HepG2 (cell line): Measurements from ENCODE around the gene ITPR1. TPM values are rescaled to one million over a fixed set of nuclear protein-coding genes. Genes with fewer than 3 reads are reported as not detected.

Experiments
- ATAC-seq: fragments of 200-7000 bp; cut with Tn5 transposase; 3 replicates; pipeline ENCODE4 v1.9.1; 2020; ENCODE audit warnings: mild to moderate bottlenecking, moderate library complexity
- BruUV-seq: library from RNA; stranded (reverse); fragments of 400-500 nt; replicated peaks from 2 replicates; lab custom pipeline; 2021; lab: Mats Ljungman, UMichigan
- CTCF ChIA-PET: fragments of 300-600 bp; formaldehyde crosslinking; extraction: SDS; loops from one replicate; lab custom pipeline; 2021; ENCODE audit warnings: low total read pairs, inconsistent platforms, low intra/inter-chr PET ratio; lab: Yijun Ruan, JAX
- POLR2A ChIA-PET: fragments of 350-600 bp; sonication (Branson Sonifier 250); formaldehyde crosslinking; loops from one replicate; lab custom pipeline; 2020; ENCODE audit warnings: antibody characterized with exemption, inconsistent platforms; lab: Yijun Ruan, JAX
- DNase-seq: peaks from one replicate; pipeline ENCODE4 v3.0.0-alpha.2; 2015; ENCODE audit warnings: low spot score
- FAIRE-seq: peaks from 3 replicates; lab custom pipeline; 2011; peaks lifted over from hg19 to GRCh38; lab: Jason Lieb, UNC
- H2AFZ ChIP-seq: one replicate; pipeline ENCODE4 v1.6.1; 2011; ENCODE audit warnings: low read length, inconsistent platforms
- H3K27ac ChIP-seq: fragments of 300-600 bp; 3 replicates; pipeline ENCODE4 v1.8.0; 2011; ENCODE audit warnings: mixed run types, mild to moderate bottlenecking, mixed read lengths, low read length, inconsistent platforms; ENCODE audit not compliant: insufficient read depth; ENCODE audit errors: extremely low read length
- H3K27me3 ChIP-seq, 2 experiments: fragments of 200-600 bp in 1 of 2; 2 replicates in 1 of 2; 3 replicates in 1 of 2; pipeline versions ENCODE4 v1.6.0 to v1.8.0; 2011; ENCODE audit warnings: low read length in 2 of 2, mild to moderate bottlenecking in 2 of 2, moderate library complexity in 2 of 2, inconsistent platforms in 1 of 2; ENCODE audit not compliant: insufficient read depth in 2 of 2, control insufficient read depth in 1 of 2
- H3K36me3 ChIP-seq, 2 experiments: fragments of 200-600 bp in 1 of 2; replicated peaks in 1 of 2; 2 replicates in 1 of 2; 3 replicates in 1 of 2; pipeline versions ENCODE4 v1.5.1 to v1.8.0; 2011; ENCODE audit warnings: low read length in 2 of 2, inconsistent platforms in 1 of 2; ENCODE audit not compliant: insufficient read depth in 2 of 2, control insufficient read depth in 1 of 2
- H3K4me1 ChIP-seq: 2 replicates; pipeline ENCODE4 v1.5.1; 2012; ENCODE audit warnings: low read length, inconsistent platforms; ENCODE audit not compliant: insufficient read depth
- H3K4me2 ChIP-seq: 2 replicates; pipeline ENCODE4 v1.6.0; 2011; ENCODE audit warnings: low read depth, low read length, inconsistent platforms
- H3K4me3 ChIP-seq, 3 experiments: fragments of 200-600 bp in 1 of 3; sonication (generic), shearing (Covaris generic) in 1 of 3; replicated peaks in 1 of 3; 2 replicates each; pipeline ENCODE4 v1.5.1; 2011 to 2016; ENCODE audit warnings: low read length in 3 of 3, inconsistent platforms in 2 of 3, low read depth in 2 of 3, mild to moderate bottlenecking in 2 of 3, control low read depth in 1 of 3, mixed read lengths in 1 of 3; ENCODE audit not compliant: insufficient read depth in 1 of 3
- H3K79me2 ChIP-seq: one replicate; pipeline ENCODE4 v1.6.1; 2011; ENCODE audit warnings: low read length, inconsistent platforms; ENCODE audit not compliant: insufficient read depth
- H3K9ac ChIP-seq: 2 replicates; pipeline ENCODE4 v1.6.0; 2011; ENCODE audit warnings: mild to moderate bottlenecking, low read depth, low read length, inconsistent platforms; ENCODE audit not compliant: insufficient read depth
- H3K9me3 ChIP-seq: 2 replicates; pipeline ENCODE4 v1.5.1; 2012; ENCODE audit warnings: mild to moderate bottlenecking, low read length
- H4K20me1 ChIP-seq: 2 replicates; pipeline ENCODE4 v1.6.0; 2011; ENCODE audit warnings: inconsistent platforms, mild to moderate bottlenecking, low read length, moderate library complexity; ENCODE audit not compliant: insufficient read depth
- AHR ChIP-seq: IDR thresholded peaks from 2 replicates; pipeline ENCODE4 v1.6.1; 2018; ENCODE audit warnings: missing genetic modification reagents, missing compliant biosample characterization
- FOSL1 ChIP-seq: sonication (generic); formaldehyde crosslinking; IDR thresholded peaks from 2 replicates; pipeline ENCODE4 v1.9.0; 2021; ENCODE audit warnings: missing genetic modification reagents, borderline replicate concordance
- HHEX ChIP-seq: IDR thresholded peaks from 2 replicates; pipeline ENCODE4 v1.6.1; 2016; ENCODE audit warnings: control low read depth
- HOXA9 ChIP-seq: sonication (generic); formaldehyde crosslinking; IDR thresholded peaks from 2 replicates; pipeline ENCODE4 v1.8.1; 2022; ENCODE audit warnings: missing genetic modification reagents, mild to moderate bottlenecking, moderate library complexity, borderline replicate concordance
- HOXD1 ChIP-seq: sonication (generic); formaldehyde crosslinking; IDR thresholded peaks from 2 replicates; pipeline ENCODE4 v1.5.0; 2020; ENCODE audit warnings: missing genetic modification reagents
- IRF1 ChIP-seq: sonication (generic); formaldehyde crosslinking; IDR thresholded peaks from 2 replicates; pipeline ENCODE4 v1.4.0; 2020; ENCODE audit warnings: low read depth, mild to moderate bottlenecking, missing genetic modification reagents
- IRX3 ChIP-seq: sonication (generic); formaldehyde crosslinking; IDR thresholded peaks from 2 replicates; pipeline ENCODE4 v1.8.1; 2023; ENCODE audit warnings: mild to moderate bottlenecking, low read depth, missing genetic modification reagents, borderline replicate concordance
- LRRFIP1 ChIP-seq: sonication (generic); formaldehyde crosslinking; conservative IDR thresholded peaks from 2 replicates; pipeline ENCODE4 v1.4.0; 2020; ENCODE audit warnings: missing genetic modification reagents
- MATR3 ChIP-seq: sonication (generic); formaldehyde crosslinking; IDR thresholded peaks from 2 replicates; pipeline ENCODE4 v1.4.0; 2020; ENCODE audit warnings: missing genetic modification reagents
- NFKB2 ChIP-seq: sonication (generic); formaldehyde crosslinking; IDR thresholded peaks from 2 replicates; pipeline ENCODE4 v1.4.0; 2020; ENCODE audit warnings: missing genetic modification reagents, borderline replicate concordance
- RARA ChIP-seq: IDR thresholded peaks from 2 replicates; pipeline ENCODE4 v1.6.1; 2016; ENCODE audit warnings: missing genetic modification reagents, missing compliant biosample characterization
- TAF1 ChIP-seq: sonication (generic); formaldehyde crosslinking; IDR thresholded peaks from 2 replicates; pipeline ENCODE4 v1.4.0; 2020; ENCODE audit warnings: missing genetic modification reagents
- TBX2 ChIP-seq: sonication (generic); formaldehyde crosslinking; IDR thresholded peaks from 2 replicates; pipeline ENCODE4 v1.5.0; 2020; ENCODE audit warnings: missing genetic modification reagents, mild to moderate bottlenecking, borderline replicate concordance
- YEATS2 ChIP-seq: sonication (generic); formaldehyde crosslinking; IDR thresholded peaks from 2 replicates; pipeline ENCODE4 v1.4.0; 2020; ENCODE audit warnings: missing genetic modification reagents, borderline replicate concordance
- ZFP1 ChIP-seq: IDR thresholded peaks from 2 replicates; pipeline ENCODE4 v1.6.1; 2016
- ZFP36 ChIP-seq: fragments of 150-350 bp; IDR thresholded peaks from 2 replicates; pipeline ENCODE4 v1.6.1; 2018; ENCODE audit warnings: borderline replicate concordance, low read length, low read depth; ENCODE audit not compliant: partially characterized antibody
- ZNF205 ChIP-seq: IDR thresholded peaks from 2 replicates; pipeline ENCODE4 v1.6.1; 2018; ENCODE audit warnings: missing biosample characterization, missing genetic modification reagents
- ZNF414 ChIP-seq: sonication (generic); formaldehyde crosslinking; IDR thresholded peaks from 2 replicates; pipeline ENCODE4 v1.5.0; 2020; ENCODE audit warnings: missing genetic modification reagents
- ZNF788 ChIP-seq: sonication (generic); formaldehyde crosslinking; IDR thresholded peaks from 2 replicates; pipeline ENCODE4 v1.5.0; 2020; ENCODE audit warnings: mild to moderate bottlenecking, missing genetic modification reagents, borderline replicate concordance
- ZSCAN21 ChIP-seq: sonication (generic); formaldehyde crosslinking; IDR thresholded peaks from 2 replicates; pipeline ENCODE4 v1.8.0; 2022; ENCODE audit warnings: mild to moderate bottlenecking, missing genetic modification reagents, moderate library complexity, borderline replicate concordance
- WGBS: methylation state at CpG from one replicate; pipeline ENCODE4 v1.1.6; 2017; ENCODE audit warnings: low lambda C conversion rate; 5-methylcytosine and 5-hydroxymethylcytosine counted together
- in situ Hi-C: cut with HindIII; loops from 2 replicates; pipeline ENCODE4 v1.10.0; 2017; ENCODE audit warnings: low pct_unique_long_range_greater_than_20kb; ENCODE audit not compliant: extremely low pct_ligation_motif_present
- intact Hi-C: fragments of 100-400 bp; cut with micrococcal nuclease; formaldehyde crosslinking; loops from one replicate; pipeline ENCODE4 v1.10.0; 2022; ENCODE audit not compliant: unreplicated experiment
- polyA plus RNA-seq, 8 experiments: library from polyadenylated mRNA; depleted of rRNA in 3 of 8; stranded (reverse) in 7 of 8; unstranded in 1 of 8; fragments of >200 nt; fragmentation: Illumina TruSeq in 4 of 8; extraction: Trizol in 4 of 8; gene quantifications; 2 replicates each; pipeline versions ENCODE4 v1.2.1 to v1.2.3, GENCODE V29; 2011 to 2016; ENCODE audit warnings: low read depth in 4 of 8, missing spikeins in 1 of 8, mixed read lengths in 1 of 8; ENCODE audit not compliant: insufficient read depth in 1 of 8
- total RNA-seq, 5 experiments: library from RNA; depleted of rRNA; stranded (reverse); fragments of >200 nt; fragmentation: Illumina TruSeq; extraction: Trizol; gene quantifications; 2 replicates each; pipeline ENCODE4 v1.2.3, GENCODE V29; 2016; ENCODE audit warnings: low read depth in 1 of 5

Gene ITPR1
- total and polyA plus RNA-seq, 2 of the 13 experiments (the other 11 are each of a cell fraction or from before 2014, with no cell fraction given): 10.0 to 11.4 TPM

- no peak overlapping the region for H2AFZ ChIP-seq
- FAIRE-seq: no peak
- no peak for DNase-seq
- ChIA-PET POLR2A (no interaction called here), CTCF (no interaction called here)
- TF ChIP-seq ZFP36 (no peak), LRRFIP1 (no peak), TBX2 (no peak), RARA (CRISPR knock-in tag) (no peak), ZNF205 (no peak), AHR (CRISPR knock-in tag) (no peak), TAF1 (CRISPR knock-in tag) (no peak), MATR3 (CRISPR knock-in tag) (no peak), IRX3 (no peak), HOXA9 (CRISPR knock-in tag) (no peak), ZNF414 (CRISPR knock-in tag) (no peak), IRF1 (CRISPR knock-in tag) (no peak), NFKB2 (CRISPR knock-in tag) (no peak), ZFP1 (CRISPR knock-in tag) (no peak), HHEX (CRISPR knock-in tag) (no peak), ZSCAN21 (CRISPR knock-in tag) (no peak), FOSL1 (CRISPR knock-in tag) (no peak), YEATS2 (CRISPR knock-in tag) (no peak), ZNF788 (CRISPR knock-in tag) (no peak), HOXD1 (CRISPR knock-in tag) (no peak)
- H3K9ac ChIP-seq: no peak overlapping the region
- H3K79me2 ChIP-seq: no peaks in the 10 kb centered on the region
- peaks cover 0 to 7% of the 10 kb centered on the region in 2 experiments; a peak in 3 of 5 replicates for H3K36me3 ChIP-seq
- in situ Hi-C loops: no loop called here
- H3K27ac ChIP-seq: no peak overlapping the region
- no peaks in the 10 kb centered on the region for H4K20me1 ChIP-seq
- H3K4me3 ChIP-seq: no peak overlapping the region
- H3K27me3 ChIP-seq: no peaks in the 10 kb centered on the region
- intact Hi-C loops: no loop called here
- peaks cover 15% of the 10 kb centered on the region for H3K4me1 ChIP-seq
- ATAC-seq: no peak
- BruUV-seq: no TSS peak
- no peaks in the 10 kb centered on the region for H3K9me3 ChIP-seq
- WGBS: 100% methylated on average over 2 of the region's 2 CpGs
- no peak overlapping the region for H3K4me2 ChIP-seq
These were observed 285.0 kb downstream of the ITPR1 start for GRCh38 chr3:4778119-4778518.
